ENCODE results near the gene CIROP. TPM values are rescaled to one million over a fixed set of nuclear protein-coding genes. Genes with fewer than 3 reads are reported as not detected.

CIROP gene
- total and polyA plus RNA-seq, 2 experiments from 2014 or later: not detected

GRCh38 chr14:23054000-23054811, 50.6 kb downstream of the CIROP start:
- peaks cover 12% of the 10 kb centered on the region for H3K4me1 ChIP-seq (ENCODE audit: insufficient read depth)
- no peak for TF ChIP-seq EZH2phosphoT487 (IDR thresholded peaks at IDR 0.05; ENCODE audit: low read depth, severe bottlenecking, unreplicated experiment)
- TF ChIP-seq CTCF (IDR thresholded peaks at IDR 0.05; ENCODE audit: poor library complexity): peak; percentile 11
- H3K36me3 ChIP-seq (replicated peaks; ENCODE audit: insufficient read depth, low read depth): no peaks in the 10 kb centered on the region
- 80% methylated on average over 17 of the region's 17 CpGs for WGBS (ENCODE audit: low lambda C conversion rate, missing lambda C conversion rate)
- no peak overlapping the region for H3K4me2 ChIP-seq
- H3K9me3 ChIP-seq (ENCODE audit: low read depth): no peaks in the 10 kb centered on the region
- no peaks in the 10 kb centered on the region for H3K27me3 ChIP-seq
- no peaks in the 10 kb centered on the region for H3K9me2 ChIP-seq (replicated peaks; ENCODE audit: insufficient read depth)
- no peak overlapping the region for H3K4me3 ChIP-seq
- DNase-seq (ENCODE audit: low spot score): no peak
- no peak overlapping the region for H2AFZ ChIP-seq
- H4K20me1 ChIP-seq (ENCODE audit: insufficient read depth, poor library complexity, severe bottlenecking): no peaks in the 10 kb centered on the region
- H3K79me2 ChIP-seq: no peaks in the 10 kb centered on the region
- no peak overlapping the region for H3K27ac ChIP-seq

DNA sequence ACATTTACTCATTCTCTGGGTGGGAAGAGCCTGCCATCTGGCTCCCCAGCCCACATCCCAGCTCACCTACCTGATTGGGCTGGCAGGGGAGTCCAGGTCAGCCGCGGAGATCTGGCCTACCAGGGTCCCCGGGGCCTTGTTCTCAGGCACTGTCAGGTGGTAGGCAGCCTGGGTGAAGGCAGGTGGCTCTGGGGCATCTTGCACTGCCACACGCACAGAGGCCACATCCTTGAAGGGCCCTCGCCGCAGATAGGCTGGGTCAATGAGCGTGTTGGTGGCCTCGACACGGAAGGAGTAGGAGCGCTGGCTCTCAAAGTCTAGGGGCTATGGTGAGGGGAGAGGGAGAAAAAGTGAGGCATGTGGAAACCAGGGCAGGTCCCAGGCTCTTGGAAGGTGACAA, 51.4 kb downstream of the CIROP start:
- no peaks in the 10 kb centered on the region for H3K36me3 ChIP-seq (replicated peaks; ENCODE audit: insufficient read depth, low read depth)
- TF ChIP-seq CTCF (IDR thresholded peaks at IDR 0.05; ENCODE audit: poor library complexity) (no peak), EZH2 (IDR thresholded peaks at IDR 0.05; ENCODE audit: borderline replicate concordance) (no peak)
- no peak overlapping the region for H3K4me2 ChIP-seq
- no peaks in the 10 kb centered on the region for H3K9me3 ChIP-seq (ENCODE audit: low read depth)
- DNase-seq (ENCODE audit: low spot score): no peak
- no peaks in the 10 kb centered on the region for H3K9me2 ChIP-seq (replicated peaks; ENCODE audit: insufficient read depth)
- H3K79me2 ChIP-seq: no peaks in the 10 kb centered on the region
- 96% methylated on average over 10 of the region's 10 CpGs for WGBS (ENCODE audit: low lambda C conversion rate, missing lambda C conversion rate)
- peaks cover 12% of the 10 kb centered on the region for H3K4me1 ChIP-seq (ENCODE audit: insufficient read depth)
- H2AFZ ChIP-seq: no peak overlapping the region
- H3K4me3 ChIP-seq: no peak overlapping the region
- H3K27me3 ChIP-seq: no peaks in the 10 kb centered on the region
- H4K20me1 ChIP-seq (ENCODE audit: insufficient read depth, poor library complexity, severe bottlenecking): no peaks in the 10 kb centered on the region
- H3K27ac ChIP-seq: no peak overlapping the region

DNA sequence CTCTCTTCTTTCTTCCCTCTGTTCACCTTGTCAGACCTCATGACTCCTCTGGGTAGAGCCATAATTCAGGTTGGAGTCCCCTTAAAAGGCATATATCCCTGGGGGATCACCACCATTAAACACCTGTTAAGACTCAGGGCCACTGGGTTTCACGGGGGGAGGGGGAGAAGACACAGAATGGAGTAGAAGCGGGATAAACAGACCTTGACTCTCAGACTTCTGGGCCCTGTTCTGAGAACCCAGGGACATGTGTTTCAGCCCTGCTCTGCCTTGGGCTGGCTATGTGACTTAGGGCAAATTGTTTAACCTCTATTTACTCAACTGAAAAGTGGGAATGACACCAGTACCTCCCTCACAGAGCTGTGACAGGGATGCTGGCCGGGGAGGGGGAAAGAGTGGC, 52.1 kb downstream of the CIROP start:
- Histone ChIP-seq H3K27ac (no peak overlapping the region), H3K4me2 (no peak overlapping the region), H3K79me2 (no peaks in the 10 kb centered on the region), H2AFZ (no peak overlapping the region), H3K4me3 (no peak overlapping the region), H3K9me2 (replicated peaks; ENCODE audit: insufficient read depth) (no peaks in the 10 kb centered on the region), H3K4me1 (ENCODE audit: insufficient read depth) (peaks cover 12% of the 10 kb centered on the region), H3K9me3 (ENCODE audit: low read depth) (no peaks in the 10 kb centered on the region), H4K20me1 (ENCODE audit: insufficient read depth, poor library complexity, severe bottlenecking) (no peaks in the 10 kb centered on the region), H3K36me3 (replicated peaks; ENCODE audit: insufficient read depth, low read depth) (no peaks in the 10 kb centered on the region), H3K27me3 (no peaks in the 10 kb centered on the region)
- no peak for TF ChIP-seq EZH2 (IDR thresholded peaks at IDR 0.05; ENCODE audit: borderline replicate concordance)
- WGBS (ENCODE audit: low lambda C conversion rate, missing lambda C conversion rate): 83% methylated on average over 3 of the region's 3 CpGs
- no peak for DNase-seq (ENCODE audit: low spot score)

GRCh38 chr14:23052182-23052623, 52.6 kb downstream of the CIROP start:
- Histone ChIP-seq H2AFZ (no peak overlapping the region), H3K4me3 (no peak overlapping the region), H3K4me1 (ENCODE audit: insufficient read depth) (peaks cover 12% of the 10 kb centered on the region), H3K9me2 (replicated peaks; ENCODE audit: insufficient read depth) (no peaks in the 10 kb centered on the region), H3K9me3 (ENCODE audit: low read depth) (no peaks in the 10 kb centered on the region), H3K79me2 (no peaks in the 10 kb centered on the region), H3K27ac (no peak overlapping the region), H4K20me1 (ENCODE audit: insufficient read depth, poor library complexity, severe bottlenecking) (no peaks in the 10 kb centered on the region), H3K36me3 (replicated peaks; ENCODE audit: insufficient read depth, low read depth) (no peaks in the 10 kb centered on the region), H3K4me2 (no peak overlapping the region), H3K27me3 (no peaks in the 10 kb centered on the region)
- DNase-seq (ENCODE audit: low spot score): peak; percentile 28
- 85% methylated on average over 14 of the region's 14 CpGs for WGBS (ENCODE audit: low lambda C conversion rate, missing lambda C conversion rate)
- TF ChIP-seq EZH2phosphoT487 (IDR thresholded peaks at IDR 0.05; ENCODE audit: low read depth, severe bottlenecking, unreplicated experiment): no peak
- TF ChIP-seq EZH2 (IDR thresholded peaks at IDR 0.05; ENCODE audit: borderline replicate concordance): no peak
- no peak for TF ChIP-seq CTCF (IDR thresholded peaks at IDR 0.05; ENCODE audit: poor library complexity)
